KBM-7 (cell line): ENCODE data around the gene NF2.
A peak's percentile ranks its signal among the peaks of the same experiment; 100 is the strongest.

Experiments used
- DNase-seq: peaks from one replicate; pipeline ENCODE4 v3.0.0-alpha.2; 2015
- in situ Hi-C: fragments of 300-500 bp; cut with MboI; formaldehyde crosslinking; loops from 2 replicates; pipeline ENCODE4 v1.14.3; 2020; ENCODE audit warnings: low sequenced_read_pairs, low pct_unique_long_range_greater_than_20kb, mixed read lengths

NF2 gene

GRCh38 chr22:29651652-29652051 lies 48.2 kb downstream of the NF2 start:
- DNase-seq: no peak
- in situ Hi-C loops: no loop called here

GRCh38 chr22:29654420-29654819 lies 51.0 kb downstream of the NF2 start:
- in situ Hi-C loops: no loop called here

GRCh38 chr22:29654882-29655281 lies 51.4 kb downstream of the NF2 start:
- DNase-seq: no peak
- in situ Hi-C loops: no loop called here

More at GRCh38 chr22:29654420-29654819, 51.0 kb downstream of the NF2 start:
- DNase-seq: no peak

GRCh38 chr22:29658176-29658575 lies 54.7 kb downstream of the NF2 start:
- DNase-seq: peak; percentile 91
- in situ Hi-C loops: no loop called here

- DNase-seq: no peak
- in situ Hi-C loops: no loop called here
Measured at GRCh38 chr22:29660021-29660420, 56.6 kb downstream of the NF2 start.

- in situ Hi-C loops: no loop called here
- DNase-seq: no peak
Measured at GRCh38 chr22:29661336-29661735, 57.9 kb downstream of the NF2 start.

- in situ Hi-C loops: no loop called here
Measured at GRCh38 chr22:29663180-29663821, 59.9 kb downstream of the NF2 start.

GRCh38 chr22:29665486-29665885 lies 62.1 kb downstream of the NF2 start:
- no peak for DNase-seq
- in situ Hi-C loops: no loop called here

More at GRCh38 chr22:29663180-29663821, 59.9 kb downstream of the NF2 start:
- DNase-seq: no peak

- DNase-seq: no peak
- in situ Hi-C loops: no loop called here
Measured at GRCh38 chr22:29668673-29669072, 65.2 kb downstream of the NF2 start.

GRCh38 chr22:29670626-29671025 lies 67.2 kb downstream of the NF2 start:
- in situ Hi-C loops: no loop called here

GRCh38 chr22:29673361-29674066 lies 70.1 kb downstream of the NF2 start:
- DNase-seq: no peak
- in situ Hi-C loops: no loop called here

More at GRCh38 chr22:29670626-29671025, 67.2 kb downstream of the NF2 start:
- DNase-seq: peak; percentile 11

- no peak for DNase-seq
- in situ Hi-C loops: no loop called here
Measured at GRCh38 chr22:29674121-29674520, 70.7 kb downstream of the NF2 start.

- no peak for DNase-seq
- in situ Hi-C loops: no loop called here
Measured at GRCh38 chr22:29679316-29679715, 75.9 kb downstream of the NF2 start.

GRCh38 chr22:29683536-29683935 lies 80.1 kb downstream of the NF2 start:
- DNase-seq: no peak
- in situ Hi-C loops: no loop called here

GRCh38 chr22:29684244-29684643 lies 80.8 kb downstream of the NF2 start:
- in situ Hi-C loops: no loop called here
- DNase-seq: no peak

- in situ Hi-C loops: no loop called here
- no peak for DNase-seq
Measured at GRCh38 chr22:29689206-29689879, 85.9 kb downstream of the NF2 start.

- peak; percentile 55 for DNase-seq
Measured at GRCh38 chr22:29689880-29690213, 86.4 kb downstream of the NF2 start.

GRCh38 chr22:29690476-29690875 lies 87.0 kb downstream of the NF2 start:
- in situ Hi-C loops: no loop called here
- no peak for DNase-seq

More at GRCh38 chr22:29689880-29690213, 86.4 kb downstream of the NF2 start:
- in situ Hi-C loops: no loop called here

- no peak for DNase-seq
- in situ Hi-C loops: no loop called here
Measured at GRCh38 chr22:29691636-29692326, 88.3 kb downstream of the NF2 start.

GRCh38 chr22:29692327-29692640 lies 88.9 kb downstream of the NF2 start:
- no peak for DNase-seq
- in situ Hi-C loops: no loop called here
